ENCODE measurements around the gene REC114. TPM values are rescaled to one million over a fixed set of nuclear protein-coding genes. Genes with fewer than 3 reads are reported as not detected.

REC114 gene
- total and polyA plus RNA-seq, 9 of the 15 experiments (the other 6 are each of a cell fraction or from before 2014, with no cell fraction given), result 0.07 to 0.24 TPM; not detected in 7

- Histone ChIP-seq H3K4me3 (no peak overlapping the region), H3K9ac (ENCODE audit: insufficient read depth in 1 of 2, low read depth in 2 of 2, low read length in 2 of 2) (no peak overlapping the region), H3K9me3 (replicated peaks; ENCODE audit: control insufficient read depth, insufficient read depth, low read depth, low read length) (no peaks in the 10 kb centered on the region; the same call in 1 of the 2 replicates), H4K20me1 (replicated peaks; ENCODE audit: control insufficient read depth, insufficient read depth, low read length) (no peaks in the 10 kb centered on the region), H3K4me2 (ENCODE audit: insufficient read depth, low read length) (no peak overlapping the region), H3K27me3 (ENCODE audit: control insufficient read depth in 2 of 2, insufficient read depth in 2 of 2, low read length in 2 of 2) (no peaks in the 10 kb centered on the region), H2AFZ (ENCODE audit: low read depth, low read length) (no peak overlapping the region), H3K27ac (ENCODE audit: extremely low read depth, low read depth, low read length) (no peak overlapping the region), H3K9me1 (ENCODE audit: control insufficient read depth, insufficient read depth, low read length) (no peaks in the 10 kb centered on the region), H3K79me2 (ENCODE audit: control insufficient read depth, insufficient read depth, low read length) (no peaks in the 10 kb centered on the region), H3K4me1 (replicated peaks in 1 of 2; ENCODE audit: control insufficient read depth in 2 of 2, insufficient read depth in 2 of 2, low read length in 2 of 2) (no peaks in the 10 kb centered on the region), H3K36me3 (ENCODE audit: control insufficient read depth, insufficient read depth, low read length) (no peaks in the 10 kb centered on the region)
- WGBS (ENCODE audit: insufficient coverage, low coverage, missing lambda C conversion rate), result 0% methylated on average over 1 of the region's 1 CpG
- DNase-seq (ENCODE audit: extremely low read depth in 1 of 4, low spot score in 3 of 4), result no peak
- FAIRE-seq, result no peak
- ATAC-seq, result no peak
- intact Hi-C loops (cut with micrococcal nuclease) (no loop called here), in situ Hi-C loops (cut with MboI) (no loop called here)
- BruUV-seq (replicated peaks), result no TSS peak
- ChIA-PET CTCF (ENCODE audit: low intra/inter-chr PET ratio) (no interaction called here), POLR2A (no interaction called here)
- TF ChIP-seq ZNF165 (CRISPR knock-in tag; IDR thresholded peaks at IDR 0.05; ENCODE audit: borderline replicate concordance), result no peak
- TF ChIP-seq ELK1 (CRISPR knock-in tag; IDR thresholded peaks at IDR 0.05), result no peak
- no peak for TF ChIP-seq ZBTB17 (CRISPR knock-in tag; IDR thresholded peaks at IDR 0.05)
- TF ChIP-seq MBD2 (IDR thresholded peaks at IDR 0.05; ENCODE audit: borderline replicate concordance, low read depth), result no peak
- TF ChIP-seq CSDE1 (IDR thresholded peaks at IDR 0.05), result no peak
- TF ChIP-seq SIN3A (IDR thresholded peaks at IDR 0.05; ENCODE audit: borderline replicate concordance in 2 of 2, control insufficient read depth in 1 of 2, low read depth in 2 of 2, low read length in 2 of 2), result no peak
- TF ChIP-seq U2AF1 (optimal IDR thresholded peaks at IDR 0.05; ENCODE audit: low read depth, low read length), result no peak
- no peak for TF ChIP-seq HMG20B (CRISPR knock-in tag; IDR thresholded peaks at IDR 0.05)
- no peak for TF ChIP-seq IRF9 (tag; IDR thresholded peaks at IDR 0.05)
- TF ChIP-seq ZNF407 (IDR thresholded peaks at IDR 0.05; ENCODE audit: low read depth), result no peak
- TF ChIP-seq HEY1 (CRISPR knock-in tag; IDR thresholded peaks at IDR 0.05; ENCODE audit: borderline replicate concordance), result no peak
- TF ChIP-seq HMG20A (CRISPR knock-in tag; conservative IDR thresholded peaks at IDR 0.05), result no peak
Observed at GRCh38 chr15:73522011-73522410, 79.0 kb downstream of the REC114 start.

All from K562 (cell line).